NT2/D1 (cell line): ENCODE measurements around the gene CRYBG1.

Experiments used
- SUZ12 ChIP-seq: IDR thresholded peaks from 2 replicates; pipeline ENCODE4 v1.6.1; 2011; ENCODE audit not compliant: insufficient read length, insufficient read depth; ENCODE audit errors: extremely low read depth
- YY1 ChIP-seq: IDR thresholded peaks from 2 replicates; pipeline ENCODE4 v1.6.1; 2011; ENCODE audit not compliant: insufficient read length, insufficient read depth
- ZNF274 ChIP-seq: IDR thresholded peaks from 2 replicates; pipeline ENCODE4 v1.6.1; 2011; ENCODE audit warnings: mild to moderate bottlenecking, low read depth, low read length

GRCh38 chr6:106425382-106425781 is 64.9 kb downstream of the CRYBG1 start:
- TF ChIP-seq SUZ12 (no peak), ZNF274 (no peak), YY1 (no peak)
